SKM-1 (cell line): ENCODE measurements around the gene ABCG2.
A peak's percentile ranks its signal among the peaks of the same experiment; 100 is the strongest.
"Not testable (repeated sequence)": the region's sequence is repeated elsewhere in the genome, so short reads cannot be mapped to it uniquely, and the experiment has no call there.

ENCODE experiments used
- DNase-seq: peaks from one replicate; lab custom pipeline; 2025; ENCODE audit not compliant: unreplicated experiment; lab: John Stamatoyannopoulos, UW

Gene ABCG2

GRCh38 chr4:88119943-88120342 is 38.5 kb downstream of the ABCG2 start:
- DNase-seq, result no peak

GRCh38 chr4:88115587-88115986 is 42.9 kb downstream of the ABCG2 start:
- no peak for DNase-seq

DNA sequence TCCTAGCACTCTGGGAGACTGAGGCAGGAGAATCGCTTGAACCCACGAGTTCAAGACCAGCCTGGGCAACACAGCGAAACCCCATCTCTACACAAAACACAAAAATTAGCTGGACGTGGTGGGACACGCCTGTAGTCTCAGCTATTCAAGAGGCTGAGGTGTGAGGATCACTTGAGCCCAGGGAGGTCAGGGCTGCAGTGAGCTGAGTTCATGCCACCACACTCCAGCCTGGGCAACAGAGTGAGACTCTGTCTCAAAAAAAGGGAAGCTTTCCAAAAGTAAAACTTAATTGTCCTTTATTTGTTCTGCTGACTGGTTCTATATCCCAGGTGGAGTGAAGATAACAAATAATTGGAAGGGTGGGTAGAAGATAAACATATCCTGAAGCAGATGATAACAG is 45.6 kb downstream of the ABCG2 start:
- DNase-seq, result no peak

- DNase-seq, result no peak
These were observed 47.6 kb downstream of the ABCG2 start for GRCh38 chr4:88110826-88111225.

DNA sequence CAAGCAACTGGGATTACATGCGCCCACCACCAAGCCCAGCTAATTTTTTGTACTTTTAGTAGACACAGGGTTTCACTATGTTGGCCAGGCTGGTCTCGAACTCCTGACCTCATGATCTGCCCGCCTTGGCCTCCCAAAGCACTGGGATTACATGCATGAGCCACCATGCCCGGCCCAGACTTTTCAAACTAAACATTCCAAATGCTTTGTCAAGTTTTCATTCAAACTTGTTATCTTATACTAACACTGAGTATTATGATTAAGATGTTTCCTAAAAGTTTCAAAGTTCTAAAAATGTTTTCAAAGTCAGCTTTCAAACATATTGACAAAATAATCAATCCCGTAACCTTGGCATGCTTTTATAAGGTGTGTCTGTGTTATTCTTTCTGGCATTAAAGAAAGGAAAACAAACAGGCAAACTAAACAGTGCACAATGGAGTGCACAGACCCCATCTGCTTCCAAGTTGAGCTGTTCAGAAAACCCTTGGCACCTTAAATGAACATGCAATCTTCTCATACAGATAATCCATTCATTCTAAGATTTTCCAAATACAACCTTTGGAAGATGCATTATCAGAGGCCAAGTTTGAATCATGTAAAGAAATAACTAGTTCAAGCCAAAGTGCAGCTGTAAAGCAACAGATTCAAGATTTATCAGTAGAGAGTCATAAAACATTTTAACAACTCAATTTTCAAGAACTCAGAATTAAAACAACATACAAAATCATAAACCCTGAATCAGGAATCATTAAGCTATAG is 49.1 kb downstream of the ABCG2 start:
- DNase-seq, result no peak

- no peak for DNase-seq
These were observed 49.7 kb downstream of the ABCG2 start for GRCh38 chr4:88108747-88109122.

DNA sequence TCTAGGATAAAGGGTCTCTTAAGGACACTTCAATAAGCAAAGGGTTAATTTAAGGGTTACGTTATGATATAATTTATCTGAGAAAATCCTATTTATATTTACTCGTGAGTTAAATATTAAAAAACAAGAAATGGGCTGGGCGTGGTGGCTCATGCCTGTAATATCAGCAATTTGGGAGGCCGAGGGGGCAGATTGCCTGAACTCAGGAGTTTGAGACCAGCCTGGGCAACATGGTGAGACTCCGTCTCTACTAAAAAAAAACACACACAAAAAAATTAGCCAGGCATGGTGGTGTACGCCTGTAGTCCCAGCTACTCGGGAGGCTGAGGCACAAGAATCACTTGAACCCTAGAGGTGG is 50.4 kb downstream of the ABCG2 start:
- DNase-seq, result not testable (repeated sequence)

DNA sequence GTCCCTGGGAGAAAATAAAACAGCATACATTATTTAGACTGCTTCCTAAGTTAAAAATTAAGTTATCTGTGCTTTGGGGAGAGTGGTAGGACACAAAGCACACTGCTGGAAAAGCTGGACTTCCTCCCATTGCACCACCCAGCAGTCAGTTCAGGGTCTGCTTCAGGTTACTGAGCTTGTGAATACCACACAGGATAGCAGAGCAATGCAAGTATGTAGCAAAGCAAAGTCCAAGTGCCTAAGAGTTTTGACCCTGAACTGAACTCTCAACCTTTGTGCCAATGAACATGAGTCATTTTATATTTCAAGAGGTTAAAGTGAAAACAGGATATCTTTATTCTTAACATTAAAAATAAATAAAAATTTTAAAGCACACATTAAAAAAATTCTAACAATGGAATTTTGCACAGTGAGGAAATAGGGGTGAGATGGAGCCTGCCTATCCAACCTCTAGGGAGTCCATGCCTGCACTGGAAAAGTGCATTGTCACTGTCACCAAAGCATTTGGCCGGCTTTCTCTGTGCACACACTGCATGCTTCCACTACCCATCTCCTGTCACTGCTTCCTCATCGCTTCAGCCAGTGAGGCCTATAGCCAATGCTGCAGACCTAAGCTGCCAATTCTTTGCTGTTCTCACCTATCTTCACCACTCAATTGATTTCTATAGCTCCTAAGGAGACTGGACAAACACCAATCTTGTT is 50.9 kb downstream of the ABCG2 start:
- DNase-seq, result peak; percentile 61

- DNase-seq, result no peak
These were observed 52.2 kb downstream of the ABCG2 start for GRCh38 chr4:88106205-88106604.

GRCh38 chr4:88104902-88105610 is 53.4 kb downstream of the ABCG2 start:
- DNase-seq, result no peak

- DNase-seq, result no peak
These were observed 56.4 kb downstream of the ABCG2 start for GRCh38 chr4:88102026-88102425.

GRCh38 chr4:88101165-88101564 is 57.3 kb downstream of the ABCG2 start:
- peak; percentile 19 for DNase-seq

DNA sequence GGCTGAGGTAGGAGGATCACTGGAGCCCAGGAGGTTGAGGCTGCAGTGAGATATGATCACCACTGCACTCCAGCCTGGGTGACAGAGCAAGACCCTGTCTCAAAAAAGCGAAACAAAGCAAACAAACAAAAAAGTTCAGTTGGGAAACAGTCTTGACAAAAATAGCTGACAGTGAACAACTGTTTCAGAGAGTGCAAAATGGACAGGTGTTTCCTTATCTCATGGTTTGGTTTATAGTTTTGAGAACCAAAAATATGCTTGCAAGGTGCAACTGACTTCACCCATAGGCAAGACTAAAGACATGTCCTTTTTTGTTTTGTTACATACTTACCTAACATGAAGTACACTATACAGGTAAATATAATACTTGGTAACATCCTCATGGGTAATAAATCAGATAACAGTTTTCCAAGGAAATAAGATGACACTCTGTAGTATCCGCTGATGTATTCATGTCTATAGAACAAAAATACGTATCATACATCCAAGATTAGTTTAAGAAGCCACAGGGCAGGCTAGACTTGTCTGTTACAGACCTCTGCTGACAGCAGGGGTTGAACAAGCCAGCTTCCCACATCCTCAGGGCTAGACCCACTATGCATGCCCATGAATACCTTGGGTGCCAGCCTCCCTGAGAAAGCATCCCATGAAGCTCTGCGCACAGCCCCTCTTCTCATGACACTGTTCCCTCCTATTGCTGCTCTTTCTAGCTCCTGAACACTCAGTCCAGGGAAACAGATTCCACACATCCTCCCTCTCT is 59.3 kb downstream of the ABCG2 start:
- DNase-seq, result no peak

GRCh38 chr4:88097781-88098180 is 60.7 kb downstream of the ABCG2 start:
- DNase-seq, result no peak

GRCh38 chr4:88097301-88097700 is 61.1 kb downstream of the ABCG2 start:
- DNase-seq, result no peak

GRCh38 chr4:88093874-88094273 is 64.6 kb downstream of the ABCG2 start:
- no peak for DNase-seq

GRCh38 chr4:88091378-88091777 is 67.1 kb downstream of the ABCG2 start:
- DNase-seq, result no peak

DNA sequence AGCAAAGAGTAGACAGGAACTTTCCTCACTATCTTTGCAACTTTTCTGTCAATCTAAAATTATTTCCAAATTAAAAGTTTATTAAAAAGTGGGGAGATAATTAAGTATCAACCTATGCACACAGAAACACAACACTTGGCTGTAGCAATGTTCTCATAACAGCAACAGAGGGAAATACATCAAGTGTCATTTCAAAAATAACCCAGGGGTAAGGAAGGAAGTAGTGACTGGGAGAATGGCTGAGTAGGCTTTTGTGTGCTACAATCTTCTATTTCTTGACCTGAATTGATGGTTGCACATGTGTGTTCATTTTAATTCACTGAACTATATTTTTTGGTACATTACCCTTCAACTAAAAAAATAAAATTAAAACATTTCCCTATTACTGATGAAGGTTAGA is 67.5 kb downstream of the ABCG2 start:
- no peak for DNase-seq

DNA sequence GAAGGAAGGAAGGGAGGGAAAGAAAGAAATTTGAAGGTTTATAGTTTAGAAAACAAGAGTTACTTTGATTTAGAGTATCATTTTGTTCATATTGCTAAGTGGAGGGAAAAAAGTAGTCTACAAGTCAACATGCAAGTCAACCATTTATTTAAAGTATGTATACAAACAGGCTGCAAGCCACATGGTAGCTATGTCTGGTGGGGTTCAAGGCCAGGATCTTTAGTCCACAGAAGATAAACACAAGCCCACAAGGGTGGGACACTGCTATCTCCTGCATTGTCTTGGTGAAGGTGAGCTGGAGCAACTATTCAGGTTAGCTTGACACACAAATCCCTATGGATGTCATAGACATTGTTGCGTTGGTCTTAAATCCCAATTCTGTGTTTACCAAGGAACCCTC is 71.4 kb downstream of the ABCG2 start:
- DNase-seq, result no peak

GRCh38 chr4:88080626-88081025 is 77.8 kb downstream of the ABCG2 start:
- no peak for DNase-seq

DNA sequence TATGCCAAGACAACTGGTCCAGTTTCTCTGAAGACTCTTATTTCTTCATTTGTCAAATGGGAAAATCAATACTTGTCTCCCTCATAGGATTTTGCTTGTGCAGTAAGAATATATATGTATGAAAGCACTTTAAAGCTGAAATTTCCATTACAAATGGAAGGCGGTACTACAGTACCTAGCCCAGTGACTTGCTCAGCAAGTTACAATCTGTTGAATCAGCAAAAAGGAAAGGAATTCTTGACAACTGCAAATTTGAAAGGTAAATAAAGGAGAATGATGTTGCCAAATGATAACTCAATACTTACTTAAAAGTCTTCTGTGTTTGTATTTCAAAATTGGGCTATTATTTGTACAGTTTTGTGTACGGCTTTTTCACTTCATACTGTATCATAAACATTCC is 79.9 kb downstream of the ABCG2 start:
- no peak for DNase-seq
